ENCODE measurements around the gene HEXD.

Gene HEXD

GRCh38 chr17:82412535-82413520 is 5.3 kb upstream of the HEXD start:
- TF ChIP-seq CTCF (conservative IDR thresholded peaks at IDR 0.05; ENCODE audit: control insufficient read depth, insufficient read depth, low read depth, low read length), result no peak
- H3K4me3 ChIP-seq (ENCODE audit: control insufficient read depth, low read depth, low read length), result no peak overlapping the region
- no peak for DNase-seq (ENCODE audit: low read depth)

- H3K4me3 ChIP-seq (ENCODE audit: control insufficient read depth, low read depth, low read length), result no peak overlapping the region
- DNase-seq (ENCODE audit: low read depth), result peak; percentile 73
- TF ChIP-seq CTCF (conservative IDR thresholded peaks at IDR 0.05; ENCODE audit: control insufficient read depth, insufficient read depth, low read depth, low read length), result peak; percentile 66
Observed at GRCh38 chr17:82414548-82415281, 3.4 kb upstream of the HEXD start.

GRCh38 chr17:82415336-82415735 is 2.8 kb upstream of the HEXD start:
- no peak overlapping the region for H3K4me3 ChIP-seq (ENCODE audit: control insufficient read depth, low read depth, low read length)
- TF ChIP-seq CTCF (conservative IDR thresholded peaks at IDR 0.05; ENCODE audit: control insufficient read depth, insufficient read depth, low read depth, low read length), result no peak
- DNase-seq (ENCODE audit: low read depth), result no peak

- TF ChIP-seq CTCF (conservative IDR thresholded peaks at IDR 0.05; ENCODE audit: control insufficient read depth, insufficient read depth, low read depth, low read length), result no peak
- H3K4me3 ChIP-seq (ENCODE audit: control insufficient read depth, low read depth, low read length), result no peak overlapping the region
- no peak for DNase-seq (ENCODE audit: low read depth)
Observed at GRCh38 chr17:82415786-82416185, 2.4 kb upstream of the HEXD start.

GRCh38 chr17:82416264-82416663 is 1.9 kb upstream of the HEXD start:
- no peak for DNase-seq (ENCODE audit: low read depth)
- H3K4me3 ChIP-seq (ENCODE audit: control insufficient read depth, low read depth, low read length), result no peak overlapping the region
- TF ChIP-seq CTCF (conservative IDR thresholded peaks at IDR 0.05; ENCODE audit: control insufficient read depth, insufficient read depth, low read depth, low read length), result no peak

- no peak overlapping the region for H3K4me3 ChIP-seq (ENCODE audit: control insufficient read depth, low read depth, low read length)
- no peak for DNase-seq (ENCODE audit: low read depth)
- peak; percentile 11 for TF ChIP-seq CTCF (conservative IDR thresholded peaks at IDR 0.05; ENCODE audit: control insufficient read depth, insufficient read depth, low read depth, low read length)
Observed at GRCh38 chr17:82416771-82417170, 1.4 kb upstream of the HEXD start.

Measured in fibroblast of mammary gland (primary cell).